DOHH2 (cell line): ENCODE results near the gene EPB41L4B.

Source experiments
- EZH2phosphoT487 ChIP-seq: fragments of 200-600 bp; sonication (generic); IDR thresholded peaks from 2 replicates; pipeline ENCODE4 v1.6.1; 2017; ENCODE audit warnings: borderline replicate concordance, mild to moderate bottlenecking, antibody characterized with exemption, low read length, moderate library complexity, mixed read lengths
- TF ChIP-seq, protein P1 (sequence below): fragments of 200-600 bp; sonication (generic); IDR thresholded peaks from one replicate; pipeline ENCODE4 v1.5.1; 2014; ENCODE audit warnings: antibody characterized with exemption, mild to moderate bottlenecking, low read depth, low read length; ENCODE audit not compliant: poor library complexity, severe bottlenecking

DNA sequence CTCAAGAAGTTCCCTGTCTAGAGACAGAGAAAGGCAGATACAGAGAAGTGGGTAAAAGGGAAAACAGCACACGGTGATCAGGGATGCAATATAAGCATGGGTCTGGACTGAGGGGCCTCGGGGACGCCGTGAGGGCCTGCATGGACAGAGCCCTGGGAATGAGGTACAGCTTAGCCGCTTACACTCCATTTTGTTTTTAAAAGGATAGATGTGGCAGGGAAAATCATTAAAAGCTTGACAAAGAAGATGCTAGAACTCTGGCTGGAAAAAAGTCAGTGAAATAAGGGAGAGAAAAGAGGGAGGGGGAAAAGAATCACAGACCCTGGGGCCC, 69.1 kb downstream of the EPB41L4B start:
- TF ChIP-seq, protein P1, sequence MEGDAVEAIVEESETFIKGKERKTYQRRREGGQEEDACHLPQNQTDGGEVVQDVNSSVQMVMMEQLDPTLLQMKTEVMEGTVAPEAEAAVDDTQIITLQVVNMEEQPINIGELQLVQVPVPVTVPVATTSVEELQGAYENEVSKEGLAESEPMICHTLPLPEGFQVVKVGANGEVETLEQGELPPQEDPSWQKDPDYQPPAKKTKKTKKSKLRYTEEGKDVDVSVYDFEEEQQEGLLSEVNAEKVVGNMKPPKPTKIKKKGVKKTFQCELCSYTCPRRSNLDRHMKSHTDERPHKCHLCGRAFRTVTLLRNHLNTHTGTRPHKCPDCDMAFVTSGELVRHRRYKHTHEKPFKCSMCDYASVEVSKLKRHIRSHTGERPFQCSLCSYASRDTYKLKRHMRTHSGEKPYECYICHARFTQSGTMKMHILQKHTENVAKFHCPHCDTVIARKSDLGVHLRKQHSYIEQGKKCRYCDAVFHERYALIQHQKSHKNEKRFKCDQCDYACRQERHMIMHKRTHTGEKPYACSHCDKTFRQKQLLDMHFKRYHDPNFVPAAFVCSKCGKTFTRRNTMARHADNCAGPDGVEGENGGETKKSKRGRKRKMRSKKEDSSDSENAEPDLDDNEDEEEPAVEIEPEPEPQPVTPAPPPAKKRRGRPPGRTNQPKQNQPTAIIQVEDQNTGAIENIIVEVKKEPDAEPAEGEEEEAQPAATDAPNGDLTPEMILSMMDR, result no peak
- no peak for TF ChIP-seq EZH2phosphoT487
